GM12873 (cell line): ENCODE measurements around the gene SP8.

Experiments
- TF ChIP-seq, protein P1 (sequence below): IDR thresholded peaks from 2 replicates; pipeline ENCODE4 v1.5.1; 2012; ENCODE audit warnings: low read depth, mild to moderate bottlenecking, moderate library complexity, low read length, control low read depth; ENCODE audit not compliant: insufficient read depth; ENCODE audit errors: missing control alignments

SP8 gene

DNA sequence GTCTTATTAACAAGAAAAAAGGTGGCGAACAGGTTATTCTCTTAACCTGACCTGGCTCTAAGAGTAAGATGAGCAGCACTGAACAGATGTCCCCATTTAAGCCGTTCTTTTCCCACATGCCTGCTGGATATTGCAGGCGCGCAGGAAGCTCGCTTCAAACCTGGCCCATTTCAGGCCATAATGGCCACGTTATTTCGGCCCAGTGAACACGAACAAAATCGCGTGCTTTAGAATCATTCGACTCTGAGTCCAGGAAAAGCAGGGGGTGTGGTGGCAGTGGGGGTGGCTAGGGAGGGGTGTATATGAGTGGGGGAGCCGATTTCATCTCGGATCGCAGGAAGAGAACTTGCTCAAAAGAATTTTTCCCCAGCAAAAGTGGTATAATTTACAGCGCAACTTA is 6.6 kb upstream of the SP8 start:
- TF ChIP-seq, protein P1, sequence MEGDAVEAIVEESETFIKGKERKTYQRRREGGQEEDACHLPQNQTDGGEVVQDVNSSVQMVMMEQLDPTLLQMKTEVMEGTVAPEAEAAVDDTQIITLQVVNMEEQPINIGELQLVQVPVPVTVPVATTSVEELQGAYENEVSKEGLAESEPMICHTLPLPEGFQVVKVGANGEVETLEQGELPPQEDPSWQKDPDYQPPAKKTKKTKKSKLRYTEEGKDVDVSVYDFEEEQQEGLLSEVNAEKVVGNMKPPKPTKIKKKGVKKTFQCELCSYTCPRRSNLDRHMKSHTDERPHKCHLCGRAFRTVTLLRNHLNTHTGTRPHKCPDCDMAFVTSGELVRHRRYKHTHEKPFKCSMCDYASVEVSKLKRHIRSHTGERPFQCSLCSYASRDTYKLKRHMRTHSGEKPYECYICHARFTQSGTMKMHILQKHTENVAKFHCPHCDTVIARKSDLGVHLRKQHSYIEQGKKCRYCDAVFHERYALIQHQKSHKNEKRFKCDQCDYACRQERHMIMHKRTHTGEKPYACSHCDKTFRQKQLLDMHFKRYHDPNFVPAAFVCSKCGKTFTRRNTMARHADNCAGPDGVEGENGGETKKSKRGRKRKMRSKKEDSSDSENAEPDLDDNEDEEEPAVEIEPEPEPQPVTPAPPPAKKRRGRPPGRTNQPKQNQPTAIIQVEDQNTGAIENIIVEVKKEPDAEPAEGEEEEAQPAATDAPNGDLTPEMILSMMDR: no peak

DNA sequence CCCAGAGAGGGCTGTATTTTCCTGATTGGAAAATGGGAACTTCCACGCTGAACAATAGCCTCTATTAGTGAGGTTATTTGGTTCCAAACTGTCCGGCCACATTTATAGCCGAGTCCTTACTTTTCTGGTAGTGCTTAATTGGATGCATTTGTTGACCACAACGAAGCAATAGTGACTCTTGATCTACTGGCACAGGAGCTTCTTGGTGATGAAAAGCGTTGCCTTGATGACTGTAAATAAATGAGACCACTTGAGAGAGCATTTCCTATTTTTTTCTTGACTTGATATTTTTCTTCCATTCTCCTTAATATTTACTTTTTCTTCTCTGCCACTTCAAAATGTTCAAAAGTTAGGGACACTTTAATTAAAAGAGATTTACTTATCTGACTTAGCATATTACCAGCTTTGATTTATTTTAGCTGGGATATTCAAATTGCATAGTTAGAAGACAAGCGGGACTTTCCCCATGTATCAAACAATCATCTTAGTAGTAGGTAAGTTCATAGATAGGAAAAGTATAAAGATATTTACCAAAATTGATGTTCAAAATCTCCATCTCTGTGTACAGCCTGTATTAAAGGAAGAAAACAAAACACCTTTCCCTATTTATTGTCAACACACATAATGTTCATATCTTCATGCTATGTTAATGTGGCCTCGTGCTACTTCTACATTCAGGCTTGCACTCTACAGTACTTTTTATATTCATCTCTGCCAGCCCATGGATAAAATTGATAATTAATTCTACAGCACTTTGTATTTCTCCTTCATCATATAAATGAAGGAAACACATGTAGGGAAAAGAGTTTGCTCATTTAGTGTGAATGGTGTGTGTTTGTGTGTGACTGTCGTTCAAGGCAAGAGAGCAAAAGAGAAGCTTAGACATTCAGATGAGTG is 5.1 kb upstream of the SP8 start:
- TF ChIP-seq, protein P1: no peak

DNA sequence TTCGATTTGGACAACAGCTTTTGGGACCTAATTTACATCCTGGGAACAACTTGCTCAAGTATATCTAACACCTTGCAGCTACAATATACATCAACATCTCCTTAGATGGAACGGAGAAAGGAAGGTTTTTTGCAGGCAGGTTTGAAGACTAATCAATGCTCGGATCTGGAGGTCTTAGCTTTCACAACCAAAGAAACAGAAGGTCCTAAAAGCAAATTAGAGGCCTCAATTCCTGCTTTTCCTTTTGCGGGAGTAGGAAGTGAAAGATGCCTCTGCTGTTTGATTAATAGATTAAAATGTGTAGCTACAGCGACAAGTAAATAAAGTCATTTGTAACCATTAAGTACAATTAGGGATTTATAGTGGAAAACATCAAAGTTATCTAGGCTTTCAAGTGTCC is 3.7 kb upstream of the SP8 start:
- TF ChIP-seq, protein P1: no peak

DNA sequence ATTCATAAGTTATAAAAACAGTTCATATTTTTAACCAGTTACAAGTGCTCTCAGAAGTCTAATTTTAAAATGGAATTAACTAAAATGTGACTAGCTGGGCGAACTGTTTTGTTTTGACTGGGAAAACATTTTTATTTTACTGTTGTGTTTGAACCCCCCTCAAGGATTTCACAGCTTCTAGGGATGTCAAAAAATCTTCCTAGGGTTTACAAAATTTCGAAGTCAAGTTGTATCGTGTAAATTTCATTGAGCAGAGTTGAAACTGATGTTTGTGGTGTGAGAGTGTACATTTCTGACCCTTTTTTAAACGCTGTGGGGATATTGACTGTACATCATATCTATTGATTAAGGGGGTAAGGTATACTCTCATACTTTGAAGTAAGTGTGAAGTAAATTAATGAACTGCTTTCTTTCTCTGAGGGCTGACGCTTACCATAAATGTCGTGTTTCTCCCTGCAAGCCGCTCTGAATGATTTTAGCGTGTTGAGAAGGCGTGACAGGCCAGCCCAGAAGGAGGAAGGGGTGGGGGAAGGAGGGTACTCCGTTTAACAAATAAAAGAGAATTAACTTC is 1.8 kb upstream of the SP8 start:
- TF ChIP-seq, protein P1: no peak

DNA sequence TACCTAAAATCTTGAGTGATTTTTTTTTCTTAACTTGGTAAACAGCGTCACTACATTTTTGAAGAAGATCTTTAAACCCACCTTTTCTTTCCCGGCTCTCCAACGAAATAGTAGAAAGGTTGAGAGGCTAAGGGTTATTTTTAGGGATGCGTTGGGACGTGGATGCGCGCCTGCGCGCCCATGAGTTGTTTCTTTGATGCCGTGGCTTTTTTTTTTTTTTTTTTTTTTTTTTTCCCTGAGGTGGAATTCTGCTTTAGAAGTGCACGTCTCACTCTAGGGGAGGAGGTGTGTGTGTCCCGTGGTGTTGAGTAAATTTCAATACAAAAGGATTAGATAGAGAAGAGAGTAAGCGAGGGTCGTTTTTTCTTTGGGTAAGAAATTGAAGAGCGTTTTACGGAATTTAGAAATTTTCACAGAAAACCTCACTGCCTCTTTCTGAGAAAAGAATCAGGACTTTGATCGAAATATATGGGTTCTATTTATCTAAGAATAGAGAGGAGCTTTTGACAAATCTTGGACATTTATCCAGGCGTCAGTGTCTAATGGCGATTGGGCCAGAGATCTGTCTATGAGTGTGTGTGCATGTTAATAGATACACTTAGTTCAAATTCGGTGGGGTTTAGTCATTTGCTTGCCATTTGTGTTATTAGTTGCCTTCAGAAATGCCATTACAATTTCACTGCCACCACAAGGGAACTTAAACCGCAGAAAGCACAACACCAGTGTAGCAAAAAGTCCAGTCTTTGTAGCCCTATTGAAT is 1.2 kb upstream of the SP8 start:
- TF ChIP-seq, protein P1: no peak

DNA sequence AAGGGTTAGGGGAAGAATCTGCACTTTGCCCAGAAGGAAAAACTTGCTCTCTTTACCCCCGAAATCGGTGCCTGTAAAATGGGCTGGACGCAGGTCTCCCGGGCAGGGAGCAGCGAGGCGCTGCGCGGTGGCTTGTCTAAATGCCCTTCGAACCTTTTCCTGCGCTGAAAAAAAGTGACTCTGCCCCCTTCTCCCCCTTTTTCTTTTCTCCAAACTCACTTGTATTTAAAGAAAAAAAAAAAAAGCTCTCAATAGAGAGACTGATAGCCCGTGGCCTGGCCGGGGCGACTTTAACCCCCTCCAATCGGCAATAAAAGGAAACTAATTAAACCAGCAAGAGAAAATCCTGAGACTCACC is 286 bp downstream of the SP8 start:
- TF ChIP-seq, protein P1: no peak

DNA sequence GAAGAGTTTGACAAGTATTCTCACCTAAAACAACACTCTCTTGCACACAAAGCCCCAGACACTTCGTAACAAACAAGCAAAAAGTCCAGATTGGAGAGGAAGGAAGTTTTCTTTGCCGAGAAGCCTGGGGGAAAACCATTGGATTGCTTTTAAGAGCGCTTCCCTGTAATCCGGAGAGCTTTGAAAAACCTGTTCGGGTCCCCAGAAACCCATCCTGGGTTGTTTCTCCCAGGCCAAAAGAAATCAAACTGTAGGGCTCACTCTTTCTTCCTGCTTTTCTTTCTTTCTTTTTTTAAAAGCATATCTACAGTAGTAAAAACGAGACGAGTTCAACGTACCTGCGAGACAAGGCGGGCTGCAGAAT is 655 bp downstream of the SP8 start:
- TF ChIP-seq, protein P1: no peak
